Aorta (tissue), 5 donors: ENCODE measurements around the gene HSD11B2. TPM values are rescaled to one million over a fixed set of nuclear protein-coding genes. Genes with fewer than 3 reads are reported as not detected.

Experiments used
- ATAC-seq: fragments of 200-7000 bp; cut with Tn5 transposase; one replicate; pipeline ENCODE4 v1.9.1; 2022; ENCODE audit warnings: moderate library complexity; ENCODE audit not compliant: low FRiP score
- DNase-seq, 2 donors: peaks; one replicate each; pipeline ENCODE4 v3.0.0-alpha.2; 2020
- H3K27ac ChIP-seq, 2 donors: one replicate each; pipeline ENCODE4 v1.5.1; 2013; ENCODE audit warnings: low read length in 2 of 2, mild to moderate bottlenecking in 2 of 2, moderate library complexity in 2 of 2, control low read depth in 1 of 2, inconsistent platforms in 1 of 2, low read depth in 1 of 2
- H3K27me3 ChIP-seq, 2 donors: one replicate each; pipeline ENCODE4 v1.6.1; 2013; ENCODE audit warnings: control low read depth in 1 of 2, low read length in 1 of 2, mild to moderate bottlenecking in 1 of 2, moderate library complexity in 1 of 2; ENCODE audit not compliant: insufficient read depth in 2 of 2, control insufficient read depth in 1 of 2
- H3K36me3 ChIP-seq, 2 donors: one replicate each; pipeline ENCODE4 v1.6.1; 2013; ENCODE audit warnings: control low read depth in 1 of 2, low read length in 1 of 2, mild to moderate bottlenecking in 1 of 2; ENCODE audit not compliant: insufficient read depth in 2 of 2, control insufficient read depth in 1 of 2
- H3K4me1 ChIP-seq, 2 donors: one replicate each; pipeline ENCODE4 v1.6.1; 2013; ENCODE audit warnings: low read length in 2 of 2, control low read depth in 1 of 2, mild to moderate bottlenecking in 1 of 2, moderate library complexity in 1 of 2; ENCODE audit not compliant: insufficient read depth in 2 of 2, control insufficient read depth in 1 of 2
- H3K4me3 ChIP-seq, 2 donors: one replicate each; pipeline ENCODE4 v1.5.1; 2013; ENCODE audit warnings: low read length in 2 of 2, control low read depth in 1 of 2, mild to moderate bottlenecking in 1 of 2
- H3K9me3 ChIP-seq: one replicate; pipeline ENCODE4 v1.6.1; 2013; ENCODE audit warnings: mild to moderate bottlenecking, low read length; ENCODE audit not compliant: control insufficient read depth
- WGBS, 2 donors: extraction: QIAGEN DNeasy Blood & Tissue Kit; methylation state at CpG; one replicate each; pipeline ENCODE4 v1.1.7; 2013; 5-methylcytosine and 5-hydroxymethylcytosine counted together
- intact Hi-C, 2 donors: fragments of 100-400 bp; cut with DNase I; formaldehyde crosslinking; loops; one replicate each; pipeline versions ENCODE4 v1.14.2 to v1.15.0; 2022
- polyA plus RNA-seq, 2 donors: library from polyadenylated mRNA; stranded (reverse); fragments of 200-250 nt; gene quantifications; one replicate each; pipeline ENCODE4 v1.2.3, GENCODE V29; 2013
- total RNA-seq, 2 donors: library from RNA; stranded (reverse); fragmentation: NEBNext Ultra II Directional; extraction: Animal tissue kit (Norgen Biotek cat#: 25700); gene quantifications; one replicate each; pipeline ENCODE4 v1.2.1, GENCODE V29; 2021
- donor health status: healthy with polysubstance abuse.
- donor health status: Bipolar disorder and iron deficiency.
- donor health status: DM: no; HTN: no; CAD: no.
- donor health status: DM: no; HTN: no; CAD: no.
- donor health status: DM: yes; HTN: yes; CAD: no.

Gene HSD11B2
- total and polyA plus RNA-seq, 4 donors: 1.1 to 13.3 TPM; not detected in 2

DNA sequence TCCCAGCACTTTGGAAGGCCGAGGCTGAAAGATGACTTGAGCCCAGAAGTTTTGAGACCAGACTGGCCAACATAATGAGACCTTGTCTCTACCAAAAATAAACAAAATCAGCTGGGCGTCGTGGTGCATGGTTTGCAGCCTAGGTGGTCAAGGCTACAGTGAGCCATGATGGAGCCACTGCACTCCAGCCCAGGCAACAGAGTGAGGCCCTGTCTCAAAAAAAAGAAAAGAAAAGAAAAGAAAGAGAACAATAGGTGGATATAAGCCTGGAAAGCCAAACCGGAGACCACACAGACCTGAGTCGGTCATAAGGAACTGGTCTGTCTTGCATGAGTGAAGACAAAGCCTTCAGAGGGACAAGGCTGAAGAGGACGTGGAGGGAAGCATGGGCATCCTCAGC lies 35.7 kb downstream of the HSD11B2 start:
- ATAC-seq: no peak
- no peak overlapping the region for H3K27ac ChIP-seq
- H3K36me3 ChIP-seq: no peaks in the 10 kb centered on the region
- intact Hi-C loops: loop anchor here (2.0 to 5.0 kb wide), 2 partner anchors 38 to 39 kb away; no protein-coding TSS in a partner anchor
- peaks cover 2% of the 10 kb centered on the region in 2 donors for H3K4me1 ChIP-seq
- 75 to 81% methylated on average over 6 of the region's 6 CpGs for WGBS, 2 donors
- H3K27me3 ChIP-seq: no peaks in the 10 kb centered on the region
- DNase-seq: no peak
- H3K9me3 ChIP-seq: no peaks in the 10 kb centered on the region
- H3K4me3 ChIP-seq: no peak overlapping the region

DNA sequence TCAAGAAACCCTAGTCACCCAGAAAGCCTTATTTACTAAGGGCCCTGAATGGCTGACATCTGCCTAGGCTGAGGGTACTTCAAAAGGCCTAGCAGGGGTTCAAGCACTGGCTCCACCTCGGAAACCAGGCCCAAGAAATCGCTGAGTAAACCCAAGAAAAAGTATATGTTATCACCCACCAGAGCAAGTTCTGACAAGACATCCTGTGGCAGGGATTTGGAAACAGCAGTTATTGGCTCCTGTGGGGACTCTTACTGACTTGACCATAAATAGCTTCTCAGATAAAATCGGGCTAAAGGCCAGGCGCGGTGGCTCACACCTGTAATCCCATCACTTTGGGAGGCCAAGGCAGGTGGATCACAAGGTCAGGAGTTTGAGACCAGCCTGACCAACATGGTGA lies 37.8 kb downstream of the HSD11B2 start:
- ATAC-seq (no peak), DNase-seq (no peak)
- Histone ChIP-seq H3K9me3 (no peaks in the 10 kb centered on the region), H3K4me1 (peaks cover 2% of the 10 kb centered on the region in 2 donors), H3K36me3 (no peaks in the 10 kb centered on the region), H3K27me3 (no peaks in the 10 kb centered on the region), H3K27ac (no peak overlapping the region), H3K4me3 (no peak overlapping the region)
- 86% methylated on average over 5 of the region's 5 CpGs for WGBS, 2 donors
- intact Hi-C loops: loop anchor here in 1 of 2 donors (5.0 kb wide), 1 partner anchor 41 kb away; no protein-coding TSS in a partner anchor

DNA sequence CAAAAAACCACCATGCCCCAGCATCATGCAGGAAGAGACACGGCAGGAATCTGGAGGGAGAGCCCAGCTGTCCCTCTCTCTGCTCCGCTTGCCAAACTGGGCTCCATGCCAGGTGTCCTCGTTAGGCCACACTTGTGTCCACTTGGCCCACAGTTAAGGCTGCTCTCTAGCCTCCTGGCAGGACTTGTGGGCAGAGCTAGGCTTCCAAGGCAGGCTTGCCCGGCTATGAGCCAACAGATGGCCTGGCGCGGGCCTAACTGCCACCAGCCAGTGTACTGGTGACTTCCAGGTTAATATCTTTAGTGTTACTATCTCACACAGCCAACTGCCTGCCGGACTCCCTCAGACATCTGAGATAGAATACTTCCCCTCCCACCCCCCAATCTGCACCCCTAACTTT lies 39.4 kb downstream of the HSD11B2 start:
- no peaks in the 10 kb centered on the region for H3K9me3 ChIP-seq
- peaks cover 2% of the 10 kb centered on the region in 2 donors for H3K4me1 ChIP-seq
- no peaks in the 10 kb centered on the region for H3K27me3 ChIP-seq
- intact Hi-C loops: no loop called here
- H3K27ac ChIP-seq: no peak overlapping the region
- H3K4me3 ChIP-seq: no peak overlapping the region
- DNase-seq: peak; percentile 85 to 88
- H3K36me3 ChIP-seq: no peaks in the 10 kb centered on the region
- no peak for ATAC-seq
- 5 to 8% methylated on average over 7 of the region's 7 CpGs for whole genome bisulfite sequencing, 2 donors

DNA sequence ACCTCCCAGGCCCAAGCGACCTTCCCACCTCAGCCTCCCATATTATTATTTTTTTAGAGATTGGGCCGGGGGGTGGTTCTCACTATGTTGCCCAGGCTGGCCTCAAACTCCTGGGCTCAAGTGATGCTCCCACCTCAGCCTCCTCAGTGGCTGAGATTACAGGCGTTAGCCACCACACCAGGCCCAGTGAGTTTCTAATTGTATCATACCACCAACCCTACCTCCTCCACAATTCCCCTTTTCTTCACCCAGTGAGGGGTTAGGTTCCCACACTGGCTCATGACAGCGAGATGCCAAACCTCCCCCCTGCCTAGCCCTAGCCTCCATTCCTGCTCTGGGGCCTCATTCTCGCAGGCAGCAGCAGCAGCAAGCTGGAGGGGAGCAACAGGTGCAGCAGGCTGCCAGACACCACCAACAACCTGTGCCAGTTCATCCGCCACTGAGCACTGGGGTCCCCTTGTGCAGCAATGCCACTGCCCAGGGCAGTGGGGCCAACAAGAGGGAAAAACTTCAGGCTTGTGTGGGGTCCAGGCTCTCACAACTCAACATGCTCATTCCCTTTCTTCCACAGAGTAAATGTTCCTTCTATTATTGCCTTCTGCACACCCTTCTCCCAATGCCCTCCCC lies 41.0 kb downstream of the HSD11B2 start:
- no peak overlapping the region for H3K4me3 ChIP-seq
- H3K36me3 ChIP-seq: no peaks in the 10 kb centered on the region
- ATAC-seq (no peak), DNase-seq (no peak)
- H3K9me3 ChIP-seq: no peaks in the 10 kb centered on the region
- intact Hi-C loops: no loop called here
- no peak overlapping the region for H3K27ac ChIP-seq
- H3K4me1 ChIP-seq: peaks cover 2% of the 10 kb centered on the region in 2 donors
- no peaks in the 10 kb centered on the region for H3K27me3 ChIP-seq
- 94 to 95% methylated on average over 6 of the region's 6 CpGs for WGBS, 2 donors

DNA sequence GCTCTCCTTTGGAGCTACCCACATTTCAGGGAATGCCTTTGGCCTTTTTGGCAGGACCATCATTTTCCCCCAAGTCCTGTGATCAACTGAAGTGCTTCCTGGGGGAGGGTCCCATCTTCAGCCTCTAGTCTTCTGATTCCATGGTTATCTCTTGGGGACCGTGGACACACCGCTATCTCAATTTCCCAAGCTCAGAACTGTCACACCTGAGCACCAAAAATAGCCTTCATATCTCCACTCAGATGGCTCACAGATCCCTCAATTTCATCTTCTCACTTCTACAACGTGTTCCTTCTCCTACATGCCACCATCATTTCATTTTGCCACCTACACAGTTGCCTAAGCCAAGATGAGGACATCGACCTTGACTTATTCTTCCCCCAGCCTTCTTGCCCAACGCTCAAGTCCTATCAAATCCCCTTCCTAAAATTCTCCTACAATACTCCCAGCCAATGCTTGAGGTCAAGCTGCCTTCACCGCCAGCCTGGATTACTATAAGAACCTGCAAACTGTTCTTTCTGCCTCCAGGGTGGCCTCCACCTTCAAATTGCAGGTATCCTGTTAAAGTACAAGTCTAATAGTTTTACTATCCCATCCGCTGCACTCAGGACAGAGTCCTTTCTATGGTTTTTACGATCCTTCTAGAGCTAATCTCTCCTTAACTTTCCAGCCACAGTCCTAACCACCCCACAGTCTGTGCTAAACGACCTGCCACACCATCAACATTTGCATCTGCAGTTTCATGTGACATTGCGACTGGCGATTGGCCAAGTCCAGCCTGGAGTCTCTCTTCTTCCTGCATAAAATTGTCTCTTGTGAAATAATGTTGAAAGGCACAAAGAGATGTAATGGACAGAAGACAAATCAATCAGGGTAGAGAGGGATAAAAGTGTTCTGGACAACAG lies 43.9 kb downstream of the HSD11B2 start:
- H3K27ac ChIP-seq: no peak overlapping the region
- DNase-seq (no peak), ATAC-seq (no peak)
- intact Hi-C loops: no loop called here
- no peaks in the 10 kb centered on the region for H3K36me3 ChIP-seq
- 91% methylated on average over 11 of the region's 11 CpGs for WGBS, 2 donors
- H3K27me3 ChIP-seq: no peaks in the 10 kb centered on the region
- no peaks in the 10 kb centered on the region for H3K9me3 ChIP-seq
- peaks cover 2% of the 10 kb centered on the region in 2 donors for H3K4me1 ChIP-seq
- H3K4me3 ChIP-seq: no peak overlapping the region

DNA sequence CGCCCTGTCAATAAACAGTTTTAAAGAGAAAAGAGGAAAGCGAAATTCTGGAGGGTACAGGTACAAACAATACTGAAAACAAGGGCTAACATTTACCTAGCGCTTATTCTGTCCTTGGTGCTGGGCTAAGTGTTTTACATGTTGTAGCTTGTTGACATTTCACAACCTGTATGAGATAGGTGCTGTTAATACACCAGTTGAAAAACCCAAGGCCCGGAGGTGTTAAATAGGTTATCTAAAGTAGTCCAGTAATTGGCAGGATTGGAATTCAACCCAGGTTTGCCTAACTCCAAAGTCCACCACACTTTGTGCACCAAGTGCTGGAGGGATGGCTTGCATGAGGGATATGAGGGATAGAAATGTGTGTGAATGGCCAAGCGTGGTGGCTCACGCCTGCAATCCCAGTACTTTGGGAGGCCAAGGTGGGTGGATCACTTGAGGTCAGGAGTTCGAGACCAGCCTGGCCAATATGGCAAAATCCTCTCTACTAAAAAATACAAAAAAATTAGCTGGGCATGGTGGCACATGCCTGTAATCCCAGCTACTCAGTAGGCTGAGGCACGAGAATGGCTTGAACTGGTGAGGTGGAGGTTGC lies 47.1 kb downstream of the HSD11B2 start:
- H3K36me3 ChIP-seq: no peaks in the 10 kb centered on the region
- no peaks in the 10 kb centered on the region for H3K9me3 ChIP-seq
- no peaks in the 10 kb centered on the region for H3K4me1 ChIP-seq
- no peak overlapping the region for H3K27ac ChIP-seq
- ATAC-seq: no peak
- intact Hi-C loops: no loop called here
- H3K27me3 ChIP-seq: no peaks in the 10 kb centered on the region
- no peak overlapping the region for H3K4me3 ChIP-seq
- DNase-seq: no peak
- 95% methylated on average over 8 of the region's 8 CpGs for WGBS, 2 donors

DNA sequence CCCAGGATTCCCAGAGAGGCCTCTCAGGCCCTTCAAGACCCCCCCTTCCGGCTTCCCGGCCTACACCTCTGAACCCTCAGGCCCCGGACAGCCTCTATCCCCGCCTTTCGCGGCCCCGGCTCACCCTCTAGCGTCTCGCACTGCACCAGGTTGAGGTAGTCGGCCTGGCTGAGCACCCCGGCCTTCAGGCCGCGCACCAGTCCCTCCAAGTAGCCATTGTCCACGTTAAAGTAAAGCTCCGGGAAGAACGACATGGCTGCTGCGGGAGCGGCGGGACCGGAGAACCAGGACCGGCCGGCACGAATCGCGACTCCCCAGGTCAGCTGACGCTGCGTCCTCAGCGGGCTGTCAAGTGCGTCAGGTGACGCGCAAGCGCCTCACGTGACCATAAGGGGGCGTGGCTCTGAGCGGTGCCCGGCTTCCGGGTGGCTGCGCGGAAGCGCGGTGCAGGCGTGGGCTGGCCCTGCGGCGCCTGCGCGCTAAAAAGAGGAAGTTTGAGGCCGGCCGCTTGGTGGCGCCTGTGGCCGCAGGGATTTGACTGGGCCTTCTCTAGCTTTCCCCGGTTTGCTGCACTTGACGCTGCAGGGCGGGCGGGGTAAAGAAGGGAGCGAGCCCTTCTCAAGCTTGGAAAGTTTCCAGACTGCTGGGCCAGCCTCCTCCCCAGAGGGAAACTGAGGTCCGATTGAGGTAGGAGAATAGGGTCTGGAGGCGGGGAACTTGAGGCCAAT lies 50.1 kb downstream of the HSD11B2 start, which contains the start of gene ATP6V0D1:
Gene ATP6V0D1 (minus strand): TSS at position 325 of the 728 bp plus-strand sequence. CDS start 71 bp downstream, at position 254.
- DNase-seq: peak; percentile 99 to 100
- intact Hi-C loops: loop anchor here in 1 of 2 donors (5.0 kb wide), 1 partner anchor 41 kb away; no protein-coding TSS in a partner anchor
- no peaks in the 10 kb centered on the region for H3K27me3 ChIP-seq
- H3K9me3 ChIP-seq: no peaks in the 10 kb centered on the region
- ATAC-seq: peak; percentile 98
- peak within 1 kb of the TSS in 1 of 2 donors; percentile 66 for H3K27ac ChIP-seq
- no peaks in the 10 kb centered on the region for H3K36me3 ChIP-seq
- H3K4me3 ChIP-seq: peak within 1 kb of the TSS; percentile 64 to 86
- WGBS, 2 donors: 0 to 1% methylated on average over 53 to 57 of the region's 57 CpGs
- H3K4me1 ChIP-seq: no peaks in the 10 kb centered on the region
